GM12875 (cell line): Measurements from ENCODE around the gene PAWR.
A peak's percentile ranks its signal among the peaks of the same experiment; 100 is the strongest.

ENCODE experiments used
- H3K4me3 ChIP-seq: one replicate; pipeline ENCODE4 v1.5.1; 2011; ENCODE audit warnings: low read depth, low read length, control low read depth
- TF ChIP-seq, protein P1 (sequence below): IDR thresholded peaks from 2 replicates; pipeline ENCODE4 v1.5.1; 2011; ENCODE audit warnings: low read depth, mild to moderate bottlenecking, control low read depth, inconsistent platforms, low read length, moderate library complexity, borderline replicate concordance; ENCODE audit not compliant: insufficient read depth

Gene PAWR, protein sequence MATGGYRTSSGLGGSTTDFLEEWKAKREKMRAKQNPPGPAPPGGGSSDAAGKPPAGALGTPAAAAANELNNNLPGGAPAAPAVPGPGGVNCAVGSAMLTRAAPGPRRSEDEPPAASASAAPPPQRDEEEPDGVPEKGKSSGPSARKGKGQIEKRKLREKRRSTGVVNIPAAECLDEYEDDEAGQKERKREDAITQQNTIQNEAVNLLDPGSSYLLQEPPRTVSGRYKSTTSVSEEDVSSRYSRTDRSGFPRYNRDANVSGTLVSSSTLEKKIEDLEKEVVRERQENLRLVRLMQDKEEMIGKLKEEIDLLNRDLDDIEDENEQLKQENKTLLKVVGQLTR

DNA sequence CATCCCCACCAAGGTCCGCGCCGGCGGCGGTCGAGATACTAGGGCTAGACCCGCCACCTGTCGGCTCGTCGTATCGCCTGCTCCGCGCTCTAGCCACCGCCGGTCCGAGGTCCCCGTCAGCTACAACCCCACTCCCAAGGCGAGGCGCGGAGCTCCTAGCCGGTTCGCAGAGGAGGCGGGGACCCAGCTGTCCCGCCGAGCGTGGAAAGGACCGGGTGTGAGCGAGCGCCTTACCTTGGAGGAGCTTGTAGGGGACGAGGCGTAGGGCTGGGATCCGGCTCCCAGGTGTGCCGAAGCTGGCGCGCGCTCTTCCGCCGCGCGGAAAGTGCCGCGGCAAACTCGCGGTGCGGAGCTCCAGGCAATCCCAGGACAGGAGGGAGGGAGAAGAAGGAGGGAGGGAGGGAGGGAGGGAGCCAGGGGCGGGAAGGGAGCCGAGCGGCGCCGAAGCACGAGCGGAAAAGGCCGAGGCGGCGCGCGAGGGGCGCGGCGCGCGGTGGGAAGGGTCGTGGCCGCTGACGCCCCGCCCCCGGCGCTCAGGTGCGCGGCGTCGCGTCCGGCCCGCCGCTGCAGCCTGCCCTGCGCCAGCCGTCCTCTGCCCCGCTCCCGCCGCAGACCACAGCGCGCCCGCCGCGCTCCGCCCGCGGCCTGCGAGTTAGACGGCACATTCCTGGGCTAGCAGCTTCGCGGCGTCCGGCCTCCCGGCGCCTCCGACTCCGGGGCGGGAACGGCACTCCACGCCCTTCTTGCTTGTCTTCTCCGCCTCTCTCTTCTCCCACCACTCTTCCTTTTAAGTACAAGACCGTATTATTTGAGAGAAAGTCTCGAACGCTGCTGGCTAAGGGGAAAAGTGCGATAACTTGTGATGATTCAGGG, at the start of gene PAWR:
Gene PAWR, minus strand, starts transcription at position 327 of the 873 bp plus-strand sequence. CDS start 720 bp downstream, outside the sequence.
- H3K4me3 ChIP-seq = peak within 1 kb of the TSS; percentile 68
- TF ChIP-seq, protein P1, sequence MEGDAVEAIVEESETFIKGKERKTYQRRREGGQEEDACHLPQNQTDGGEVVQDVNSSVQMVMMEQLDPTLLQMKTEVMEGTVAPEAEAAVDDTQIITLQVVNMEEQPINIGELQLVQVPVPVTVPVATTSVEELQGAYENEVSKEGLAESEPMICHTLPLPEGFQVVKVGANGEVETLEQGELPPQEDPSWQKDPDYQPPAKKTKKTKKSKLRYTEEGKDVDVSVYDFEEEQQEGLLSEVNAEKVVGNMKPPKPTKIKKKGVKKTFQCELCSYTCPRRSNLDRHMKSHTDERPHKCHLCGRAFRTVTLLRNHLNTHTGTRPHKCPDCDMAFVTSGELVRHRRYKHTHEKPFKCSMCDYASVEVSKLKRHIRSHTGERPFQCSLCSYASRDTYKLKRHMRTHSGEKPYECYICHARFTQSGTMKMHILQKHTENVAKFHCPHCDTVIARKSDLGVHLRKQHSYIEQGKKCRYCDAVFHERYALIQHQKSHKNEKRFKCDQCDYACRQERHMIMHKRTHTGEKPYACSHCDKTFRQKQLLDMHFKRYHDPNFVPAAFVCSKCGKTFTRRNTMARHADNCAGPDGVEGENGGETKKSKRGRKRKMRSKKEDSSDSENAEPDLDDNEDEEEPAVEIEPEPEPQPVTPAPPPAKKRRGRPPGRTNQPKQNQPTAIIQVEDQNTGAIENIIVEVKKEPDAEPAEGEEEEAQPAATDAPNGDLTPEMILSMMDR = 0 out of 2 replicates have a peak, but pooled peaks have one; percentile 23

DNA sequence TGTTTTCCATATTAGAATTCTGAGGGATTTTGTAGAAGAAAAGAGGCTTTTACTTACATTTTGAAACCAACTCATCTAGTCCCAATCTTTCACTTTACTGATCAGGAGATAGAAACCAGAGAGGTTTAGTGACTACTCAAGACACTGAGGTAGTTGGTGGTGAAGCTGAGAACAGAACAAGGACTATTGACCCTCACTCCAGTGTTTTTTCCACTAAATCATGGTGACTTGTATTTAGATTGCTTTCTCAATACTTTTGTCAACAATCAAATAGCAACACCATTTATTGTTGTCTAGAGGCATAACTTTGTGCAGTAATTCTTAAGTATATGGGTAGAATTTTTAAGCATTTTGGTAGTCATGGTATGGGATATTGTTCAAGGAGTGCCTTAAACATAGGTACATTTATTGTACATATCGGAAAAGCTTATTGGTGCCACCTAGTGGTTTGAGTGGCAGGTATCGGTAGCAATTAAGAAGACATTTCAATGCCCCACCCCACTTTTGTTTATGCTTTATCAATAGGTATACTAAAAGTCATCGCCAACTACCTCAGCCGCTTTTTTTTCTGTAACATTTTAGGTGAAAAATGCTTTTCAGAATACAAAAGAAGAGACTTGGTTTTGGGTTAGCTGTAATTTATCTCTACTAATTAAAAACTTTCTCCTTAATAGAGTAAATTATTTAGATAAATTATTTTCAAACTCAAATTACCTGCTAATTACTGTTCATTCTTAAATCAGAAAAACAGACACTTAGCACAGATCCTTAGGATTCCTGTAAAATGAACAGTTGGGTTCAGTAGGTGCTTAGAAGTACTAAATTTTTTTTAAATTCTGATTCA, 47.3 kb upstream of the PAWR start:
- TF ChIP-seq, protein P1 = peak; percentile 55; the same call in 1 of the 2 replicates
- no peak overlapping the region for H3K4me3 ChIP-seq

DNA sequence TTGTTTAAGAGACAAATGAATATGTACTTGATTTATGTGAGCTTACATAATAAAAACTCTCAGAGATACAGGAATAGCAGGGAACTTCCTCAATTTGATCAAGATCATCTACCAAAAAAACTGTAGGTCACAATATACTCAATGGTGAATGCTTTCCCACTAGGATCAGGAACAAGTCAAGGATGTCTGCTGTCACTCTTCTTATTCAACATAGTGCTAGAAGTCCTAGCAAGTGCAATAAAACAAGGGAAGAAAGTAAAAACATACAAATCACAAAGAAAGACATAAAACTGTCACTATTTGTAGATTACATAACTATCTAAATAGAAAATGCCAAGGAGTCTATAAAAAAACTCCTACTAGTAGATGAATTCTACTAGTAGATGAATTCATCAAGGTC, 41.9 kb upstream of the PAWR start:
- TF ChIP-seq, protein P1 = no peak
- no peak overlapping the region for H3K4me3 ChIP-seq

DNA sequence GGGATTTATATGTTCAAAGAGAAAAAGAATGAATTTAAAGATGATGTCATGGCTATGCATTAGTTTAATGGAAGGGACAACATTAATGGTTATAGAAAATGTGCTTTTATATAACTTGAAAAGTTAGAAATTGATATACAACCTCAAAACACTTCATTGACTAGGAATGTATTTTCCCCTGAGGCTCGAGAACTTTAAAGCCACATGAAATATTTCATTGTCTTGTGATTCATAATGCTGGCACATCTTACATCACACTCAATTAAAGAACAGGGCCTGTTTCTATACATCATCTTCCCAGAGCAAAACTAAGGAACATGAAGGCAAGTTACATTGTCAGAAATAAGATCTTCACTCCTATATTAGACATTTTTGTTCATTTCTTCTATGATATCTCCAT, 35.2 kb upstream of the PAWR start:
- no peak overlapping the region for H3K4me3 ChIP-seq
- TF ChIP-seq, protein P1 = no peak

DNA sequence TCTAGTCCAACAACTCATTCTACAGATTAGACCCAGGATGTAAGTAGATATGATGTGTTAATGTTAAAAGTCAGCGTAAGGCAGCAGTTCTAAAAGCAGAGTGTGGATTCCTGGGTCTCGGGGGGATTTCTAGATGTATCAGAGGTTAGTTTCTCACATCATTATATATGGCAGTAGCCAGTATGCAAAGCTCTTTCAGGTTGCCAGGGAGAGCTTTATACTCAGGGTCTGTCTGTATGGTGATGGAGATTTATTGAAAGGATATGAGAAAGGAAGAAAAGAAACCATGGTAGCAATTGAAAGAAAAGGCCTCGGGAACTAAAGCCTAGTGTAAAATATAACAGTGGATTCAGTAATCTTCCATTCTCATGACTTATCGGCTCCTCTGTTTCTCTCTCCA, 26.2 kb upstream of the PAWR start:
- TF ChIP-seq, protein P1 = no peak

DNA sequence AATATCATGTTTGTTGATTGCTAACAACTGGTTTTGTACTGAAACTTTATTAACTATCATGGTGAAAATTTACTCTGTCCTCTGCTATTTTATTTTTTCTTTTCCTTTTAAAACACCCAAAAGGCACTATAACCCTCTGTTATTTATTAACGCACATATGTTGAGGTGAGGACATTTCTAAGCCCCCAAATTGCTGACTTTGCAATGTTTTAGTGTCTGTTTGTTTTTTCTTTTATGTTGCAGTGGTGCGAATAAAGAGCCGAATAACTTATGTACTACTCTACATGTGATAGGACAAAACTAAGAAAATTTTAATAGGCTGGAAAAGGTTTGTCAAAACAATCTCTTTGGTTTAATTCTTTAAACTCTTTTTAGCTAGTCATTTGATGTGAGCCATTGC, 24.5 kb upstream of the PAWR start:
- H3K4me3 ChIP-seq = no peak overlapping the region
- TF ChIP-seq, protein P1 = no peak

More for the DNA sequence above, 26.2 kb upstream of the PAWR start:
- no peak overlapping the region for H3K4me3 ChIP-seq
